ENCODE results near the gene FBXO36.

Gene FBXO36

DNA sequence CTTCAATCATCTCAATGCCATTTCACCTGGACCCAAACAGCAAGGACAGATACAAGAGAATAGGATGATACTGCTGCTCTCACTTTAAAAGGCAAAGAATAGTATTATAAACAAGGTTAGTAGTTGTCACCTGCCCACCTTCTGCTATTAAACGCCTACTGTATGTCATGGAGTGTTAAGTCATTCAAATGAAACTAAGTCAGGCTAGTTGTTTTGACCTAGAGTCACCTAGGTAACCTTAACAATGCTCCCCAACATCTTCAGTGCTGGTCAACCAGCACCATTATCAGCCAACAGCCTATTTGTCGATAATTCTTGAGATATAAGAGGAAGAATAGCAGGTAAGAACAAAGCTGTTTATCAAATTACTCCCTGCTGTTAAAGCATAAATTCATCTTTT, 39.7 kb upstream of the FBXO36 start:
- TF ChIP-seq, protein P1, sequence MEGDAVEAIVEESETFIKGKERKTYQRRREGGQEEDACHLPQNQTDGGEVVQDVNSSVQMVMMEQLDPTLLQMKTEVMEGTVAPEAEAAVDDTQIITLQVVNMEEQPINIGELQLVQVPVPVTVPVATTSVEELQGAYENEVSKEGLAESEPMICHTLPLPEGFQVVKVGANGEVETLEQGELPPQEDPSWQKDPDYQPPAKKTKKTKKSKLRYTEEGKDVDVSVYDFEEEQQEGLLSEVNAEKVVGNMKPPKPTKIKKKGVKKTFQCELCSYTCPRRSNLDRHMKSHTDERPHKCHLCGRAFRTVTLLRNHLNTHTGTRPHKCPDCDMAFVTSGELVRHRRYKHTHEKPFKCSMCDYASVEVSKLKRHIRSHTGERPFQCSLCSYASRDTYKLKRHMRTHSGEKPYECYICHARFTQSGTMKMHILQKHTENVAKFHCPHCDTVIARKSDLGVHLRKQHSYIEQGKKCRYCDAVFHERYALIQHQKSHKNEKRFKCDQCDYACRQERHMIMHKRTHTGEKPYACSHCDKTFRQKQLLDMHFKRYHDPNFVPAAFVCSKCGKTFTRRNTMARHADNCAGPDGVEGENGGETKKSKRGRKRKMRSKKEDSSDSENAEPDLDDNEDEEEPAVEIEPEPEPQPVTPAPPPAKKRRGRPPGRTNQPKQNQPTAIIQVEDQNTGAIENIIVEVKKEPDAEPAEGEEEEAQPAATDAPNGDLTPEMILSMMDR (IDR thresholded peaks at IDR 0.05; ENCODE audit: borderline replicate concordance, control extremely low read depth, extremely low read depth, insufficient read depth, missing control alignments) = no peak
- DNase-seq (ENCODE audit: low spot score) = no peak
- in situ Hi-C loops (cut with MboI; ENCODE audit: low sequenced_read_pairs, unreplicated experiment) = no loop called here

DNA sequence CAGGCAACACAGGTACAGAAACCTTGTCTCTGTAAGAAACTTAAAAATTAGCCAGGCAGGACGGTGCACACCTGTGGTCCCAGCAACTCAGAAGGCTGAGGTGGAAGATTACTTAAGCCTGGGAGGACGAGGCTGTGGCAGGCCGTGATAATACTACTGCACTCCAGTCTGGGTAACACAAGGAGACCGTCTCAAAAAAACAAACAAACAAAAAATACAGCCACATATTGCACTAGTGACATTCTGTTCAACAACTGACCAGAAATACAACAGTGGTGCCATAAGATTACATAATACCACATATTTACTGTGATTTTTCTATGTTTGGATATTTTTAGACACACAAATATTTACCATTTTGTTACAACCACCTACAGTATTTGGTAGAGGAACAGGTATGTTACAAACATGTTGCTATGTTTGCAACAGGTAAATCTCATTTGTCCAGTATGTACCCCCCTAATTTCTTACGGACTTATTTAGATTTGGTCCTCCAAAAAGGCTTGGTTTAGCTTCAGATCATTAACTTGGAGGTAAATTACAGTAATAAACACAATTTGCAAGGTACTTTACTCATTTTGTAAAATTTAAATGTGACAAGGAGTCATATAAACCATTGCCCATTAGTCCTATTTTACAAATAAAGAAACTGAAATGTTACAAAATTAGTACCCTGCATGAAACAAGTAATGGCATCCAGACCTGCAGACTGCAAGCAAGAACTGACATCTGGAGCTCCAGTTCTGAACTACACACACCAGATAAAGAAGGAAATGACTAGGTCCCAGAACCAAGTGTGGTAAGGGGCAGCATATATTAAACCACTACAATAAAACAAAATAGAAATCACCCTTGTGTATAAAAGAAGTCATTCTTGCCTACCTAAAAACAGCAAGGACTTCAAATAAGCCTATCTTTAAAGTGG, 37.3 kb upstream of the FBXO36 start:
- in situ Hi-C loops (cut with MboI; ENCODE audit: low sequenced_read_pairs, unreplicated experiment) = no loop called here
- DNase-seq (ENCODE audit: low spot score) = no peak
- TF ChIP-seq, protein P1 (IDR thresholded peaks at IDR 0.05; ENCODE audit: borderline replicate concordance, control extremely low read depth, extremely low read depth, insufficient read depth, missing control alignments) = no peak

DNA sequence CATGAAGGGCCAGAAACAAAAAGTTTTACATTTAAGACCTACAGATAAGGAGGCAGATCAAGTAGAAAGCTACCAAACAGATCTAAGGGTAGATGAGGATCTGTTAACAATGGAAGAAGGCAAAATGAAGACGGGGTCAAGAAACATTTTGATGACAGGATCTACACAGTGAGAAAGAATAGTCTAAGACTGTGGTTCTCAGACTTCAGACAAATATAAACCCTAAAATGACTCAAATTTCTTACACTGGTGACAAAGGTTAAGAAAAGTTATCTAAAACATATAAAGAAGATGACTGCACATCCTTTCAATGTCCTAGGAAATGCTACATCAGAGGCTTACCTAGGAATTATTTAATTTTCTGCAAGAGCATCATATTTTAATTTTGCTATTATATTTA, 34.9 kb upstream of the FBXO36 start:
- TF ChIP-seq, protein P1 (IDR thresholded peaks at IDR 0.05; ENCODE audit: borderline replicate concordance, control extremely low read depth, extremely low read depth, insufficient read depth, missing control alignments) = no peak
- in situ Hi-C loops (cut with MboI; ENCODE audit: low sequenced_read_pairs, unreplicated experiment) = no loop called here
- DNase-seq (ENCODE audit: low spot score) = no peak

DNA sequence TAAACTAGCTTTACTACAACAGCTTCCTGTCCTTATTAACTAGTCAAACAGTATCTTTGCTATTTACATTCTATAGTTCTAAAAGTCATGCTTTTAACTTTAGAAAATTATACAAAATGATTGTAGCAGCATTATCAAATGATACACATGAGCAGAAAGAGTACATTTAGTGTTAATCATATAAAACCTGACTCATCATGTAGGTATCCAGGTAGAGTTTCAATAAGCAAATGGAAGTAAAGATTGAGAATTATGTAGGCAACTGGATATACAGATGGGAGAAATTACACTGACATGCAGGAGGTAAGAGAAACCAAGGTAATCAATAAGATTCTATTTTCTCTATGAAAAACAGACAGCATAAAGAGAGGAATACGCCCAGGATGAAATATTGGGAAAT, 34.3 kb upstream of the FBXO36 start:
- no peak for DNase-seq (ENCODE audit: low spot score)
- in situ Hi-C loops (cut with MboI; ENCODE audit: low sequenced_read_pairs, unreplicated experiment) = no loop called here
- TF ChIP-seq, protein P1 (IDR thresholded peaks at IDR 0.05; ENCODE audit: borderline replicate concordance, control extremely low read depth, extremely low read depth, insufficient read depth, missing control alignments) = no peak

DNA sequence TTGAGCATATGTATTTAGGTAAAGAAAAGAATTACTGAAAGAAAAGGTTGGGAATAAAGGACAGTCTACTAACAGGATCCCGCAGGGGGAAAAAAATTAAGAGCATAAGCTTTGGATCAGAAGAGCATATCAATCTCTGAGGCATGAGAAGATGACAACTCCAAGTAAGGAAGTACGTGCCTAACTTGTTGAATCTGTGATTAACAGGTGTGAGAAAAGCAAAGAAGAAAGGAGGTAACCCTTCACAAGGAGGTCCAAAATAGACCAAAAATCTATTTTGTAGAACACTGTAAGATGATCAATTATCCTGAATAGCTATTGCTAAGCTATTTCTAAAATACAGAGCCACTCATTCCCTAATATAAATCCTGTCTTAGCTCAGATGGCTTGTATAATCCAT, 33.3 kb upstream of the FBXO36 start:
- in situ Hi-C loops (cut with MboI; ENCODE audit: low sequenced_read_pairs, unreplicated experiment) = no loop called here
- TF ChIP-seq, protein P1 (IDR thresholded peaks at IDR 0.05; ENCODE audit: borderline replicate concordance, control extremely low read depth, extremely low read depth, insufficient read depth, missing control alignments) = no peak
- no peak for DNase-seq (ENCODE audit: low spot score)

DNA sequence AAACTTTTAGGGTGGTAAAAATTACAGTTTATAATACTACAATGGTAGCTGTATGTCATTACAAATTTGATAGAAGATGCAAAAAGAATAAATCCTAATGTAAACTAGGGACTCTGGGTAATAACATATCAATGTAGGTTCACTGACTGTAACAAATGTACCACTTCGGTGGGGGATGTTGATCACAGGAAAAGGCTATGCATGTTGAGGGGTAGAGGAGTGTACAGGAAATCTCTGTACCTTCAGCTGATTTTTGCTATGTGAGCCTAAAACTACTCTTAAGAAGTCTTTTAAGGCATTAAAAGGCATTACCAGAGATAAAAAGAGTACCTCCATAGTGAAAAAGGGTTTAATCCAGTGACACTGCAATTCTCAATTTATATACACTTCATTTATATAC, 25.4 kb upstream of the FBXO36 start:
- in situ Hi-C loops (cut with MboI; ENCODE audit: low sequenced_read_pairs, unreplicated experiment) = no loop called here
- DNase-seq (ENCODE audit: low spot score) = no peak
- TF ChIP-seq, protein P1 (IDR thresholded peaks at IDR 0.05; ENCODE audit: borderline replicate concordance, control extremely low read depth, extremely low read depth, insufficient read depth, missing control alignments) = no peak
